CD4-positive, alpha-beta T cell treated with Interleukin-1 beta for 1 hour (primary cell): Measurements from ENCODE around the gene ZNF396.

ENCODE experiments used
- DNase-seq, 2 donors: peaks; one replicate each; pipeline ENCODE4 v3.0.0-alpha.2; 2020 to 2022

Gene ZNF396

DNA sequence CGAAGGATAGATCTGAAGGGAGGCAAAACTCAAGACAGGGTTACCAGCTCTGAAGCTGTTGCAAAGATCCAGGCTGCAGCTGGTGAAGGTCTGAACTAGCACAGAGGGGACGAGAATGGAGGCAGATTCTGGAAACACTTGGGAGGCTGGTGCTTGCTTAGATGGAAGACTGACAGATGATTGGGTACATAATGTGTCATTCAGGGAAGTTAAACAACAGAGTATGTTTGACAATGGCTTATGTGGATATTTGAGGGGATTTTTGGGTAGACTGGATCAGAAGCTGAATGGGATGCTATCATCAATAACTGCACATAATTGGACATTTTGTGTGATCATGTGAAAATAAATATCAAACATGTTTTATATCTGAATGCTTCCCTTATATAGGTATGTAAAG, 2.3 kb upstream of the ZNF396 start:
- no peak for DNase-seq

- no peak for DNase-seq
Observed at GRCh38 chr18:35378574-35378896, 1.4 kb upstream of the ZNF396 start.

DNA sequence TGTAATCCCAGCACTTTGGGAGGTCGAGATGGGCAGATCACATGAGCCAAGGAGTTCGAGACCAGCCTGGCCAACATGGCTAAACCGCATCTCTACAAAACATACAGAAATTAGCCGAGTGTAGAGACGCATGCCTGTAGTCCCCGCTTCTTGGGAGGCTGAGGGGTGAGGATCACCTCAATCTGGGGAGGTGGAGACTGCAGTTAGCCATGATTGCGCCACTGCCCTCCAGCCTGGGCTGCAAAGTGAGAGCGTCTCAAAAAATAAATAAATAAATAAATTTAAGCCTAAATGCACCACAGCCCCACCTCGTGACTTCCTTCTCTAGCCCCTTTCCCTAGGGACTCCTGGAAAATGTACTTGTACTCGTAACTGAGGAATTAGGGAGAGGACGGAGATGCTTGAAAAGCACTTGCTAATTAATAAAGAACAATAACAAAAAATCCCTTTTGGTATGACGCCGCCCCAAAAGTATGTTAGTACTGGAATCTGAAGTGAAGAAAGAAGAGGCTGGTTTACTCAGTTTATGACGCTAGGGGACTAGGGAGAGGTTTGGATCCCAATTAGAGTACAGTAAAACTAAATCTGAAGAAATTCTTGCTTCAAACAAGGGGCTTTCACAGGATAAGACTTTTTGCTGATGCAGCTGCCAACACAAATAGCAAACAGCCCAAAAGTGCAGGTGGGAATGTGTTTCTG, 887 bp upstream of the ZNF396 start:
- DNase-seq, result no peak

GRCh38 chr18:35376393-35376741, 770 bp downstream of the ZNF396 start:
- DNase-seq, result peak; percentile 16 to 40

DNA sequence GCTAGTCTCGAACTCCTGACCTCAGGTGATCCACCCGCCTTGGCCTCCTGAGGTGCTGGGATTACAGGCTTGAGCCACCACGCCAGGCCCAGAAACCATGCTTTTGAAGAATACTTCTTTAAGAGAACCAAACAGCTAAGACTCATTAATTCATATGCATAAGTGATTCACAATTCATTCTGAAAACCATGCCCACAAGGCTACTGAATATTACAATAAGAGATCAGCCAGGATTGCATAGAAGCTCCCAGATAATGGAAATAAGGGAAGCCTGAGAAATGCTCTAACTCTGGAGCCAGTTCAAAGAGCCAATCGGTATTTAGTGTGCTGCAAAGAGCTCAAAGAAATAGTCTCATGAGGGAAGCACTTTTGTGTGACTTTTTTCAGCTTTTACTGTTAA, 2.4 kb downstream of the ZNF396 start:
- DNase-seq, result no peak

DNA sequence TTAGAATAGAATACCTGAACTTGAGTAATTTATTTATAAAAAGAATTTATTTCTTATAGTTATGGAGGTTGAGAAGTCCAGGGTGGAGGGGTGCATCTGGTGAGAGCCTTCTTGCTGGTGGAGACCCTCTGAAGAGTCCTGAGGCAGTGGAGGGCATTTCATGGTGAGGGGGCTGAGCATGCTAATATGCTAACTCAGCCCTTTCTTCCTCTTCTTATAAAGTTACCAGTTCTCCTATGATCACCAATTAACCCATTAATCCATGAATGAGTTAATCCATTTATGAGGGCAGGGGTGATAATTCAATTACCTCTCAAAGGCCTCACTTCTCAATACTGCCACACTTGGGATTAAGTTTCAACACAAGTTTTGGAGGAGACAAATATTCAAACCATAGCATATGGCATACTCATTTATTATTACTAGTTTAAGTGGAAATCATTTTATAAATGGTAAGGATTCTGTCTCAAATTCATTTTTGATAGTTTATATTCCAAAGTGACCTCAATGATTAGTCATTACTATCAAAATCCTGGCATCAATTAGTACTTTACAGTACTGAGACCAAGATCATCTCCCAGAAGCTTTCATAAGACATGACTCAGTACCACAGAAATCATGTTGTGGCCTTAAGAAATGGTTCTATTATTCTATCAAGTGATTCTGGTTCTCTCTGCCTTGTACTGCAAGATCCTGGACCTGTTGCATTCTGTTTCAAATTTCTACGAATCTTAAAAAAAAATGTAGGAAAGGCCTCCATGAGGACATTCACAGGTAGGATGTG, 5.5 kb downstream of the ZNF396 start:
- DNase-seq, result no peak

DNA sequence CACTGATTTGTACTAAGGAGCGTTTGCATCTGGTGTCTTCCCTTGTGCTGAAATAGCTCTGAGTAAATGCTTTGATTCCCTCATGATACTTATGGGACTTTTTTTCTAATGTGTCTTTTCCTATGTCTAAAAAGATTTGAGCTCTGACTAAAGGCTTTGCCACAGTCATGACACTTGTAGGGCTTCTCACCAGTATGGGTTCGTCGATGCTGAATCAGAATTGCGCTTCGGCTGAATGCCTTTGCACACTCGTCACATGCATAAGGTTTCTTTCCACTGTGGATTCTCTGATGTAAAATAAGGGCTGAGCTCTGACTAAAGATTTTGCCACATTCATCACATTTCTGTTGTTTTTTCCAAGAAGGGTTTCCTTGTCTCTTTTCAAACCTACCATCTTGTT, 8.0 kb downstream of the ZNF396 start:
- no peak for DNase-seq

DNA sequence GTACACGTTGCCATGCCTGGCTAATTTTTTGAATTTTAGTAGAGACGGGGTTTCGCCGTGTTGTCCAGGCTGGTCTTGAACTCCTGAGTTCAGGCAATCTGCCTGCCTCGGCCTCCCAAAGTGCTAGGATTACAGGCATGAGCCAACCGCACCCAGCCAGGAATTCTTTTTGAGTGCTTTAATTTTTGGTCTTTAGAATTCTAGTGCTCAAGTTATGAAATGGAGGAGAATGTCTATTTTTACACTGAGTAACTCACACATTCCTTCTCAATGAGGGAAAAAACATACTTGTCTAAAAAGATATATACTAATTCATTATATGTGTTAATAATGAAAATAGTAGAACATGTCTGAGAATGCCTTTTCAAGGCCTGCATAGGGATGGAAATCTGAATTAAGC, 8.5 kb downstream of the ZNF396 start:
- no peak for DNase-seq

GRCh38 chr18:35362531-35362930, 14.6 kb downstream of the ZNF396 start:
- DNase-seq, result no peak

DNA sequence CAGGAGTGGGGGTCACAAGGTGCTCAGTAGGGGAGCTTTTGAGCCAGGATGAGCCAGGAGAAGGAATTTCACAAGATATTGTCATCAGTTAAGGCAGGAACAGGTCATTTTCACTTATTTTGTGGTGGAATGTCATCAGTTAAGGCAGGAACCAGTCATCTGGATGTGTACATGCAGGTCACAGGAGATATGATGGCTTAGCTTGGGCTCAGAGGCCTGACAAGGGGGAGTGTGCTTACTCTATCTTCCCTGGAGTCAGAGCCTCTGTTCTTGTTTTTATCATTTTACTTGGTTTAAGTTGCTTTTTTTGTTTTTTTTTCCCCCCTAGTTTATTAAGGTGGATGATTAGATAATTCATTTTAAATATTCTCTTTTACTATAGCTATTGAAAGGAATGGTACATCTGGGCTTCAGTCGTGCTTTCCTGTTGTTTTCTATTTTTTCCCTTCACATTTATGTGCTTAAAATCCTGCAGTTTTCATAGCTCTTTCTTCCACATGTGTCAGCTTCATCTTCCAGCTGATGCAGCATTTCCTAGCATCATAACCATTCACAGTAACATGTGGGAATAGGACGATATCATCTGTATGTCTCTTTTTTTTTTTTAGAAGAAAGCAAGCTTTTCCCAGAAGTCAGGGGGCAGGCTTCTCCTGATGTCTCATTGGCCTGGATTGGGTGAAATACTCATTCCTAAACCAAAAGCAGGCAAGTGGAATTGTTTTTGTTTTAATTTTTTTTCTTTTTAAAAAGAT, 15.4 kb downstream of the ZNF396 start:
- no peak for DNase-seq

DNA sequence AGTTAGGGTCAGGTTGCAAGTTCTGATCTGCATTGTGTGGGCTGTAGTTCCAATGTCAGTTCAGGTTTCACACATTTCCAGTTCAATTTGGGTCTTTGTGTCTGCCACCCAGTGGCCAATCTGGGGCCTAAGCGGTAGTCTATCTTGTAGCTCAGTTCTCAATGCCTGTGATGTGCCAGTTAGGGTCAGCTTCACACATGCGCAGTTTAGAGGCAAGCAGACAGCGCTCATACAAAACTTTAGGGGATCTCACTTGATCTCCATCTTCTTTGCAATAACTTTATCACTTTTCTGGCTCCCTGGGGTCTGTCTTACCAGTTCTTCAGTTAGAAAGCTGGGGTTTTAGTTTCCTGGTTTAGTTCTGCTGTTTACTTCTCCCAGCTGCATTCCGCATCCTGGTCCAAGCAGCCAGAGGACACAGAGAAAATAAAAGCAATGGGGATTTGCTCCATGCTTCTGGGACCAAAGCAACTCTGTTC, 22.0 kb downstream of the ZNF396 start:
- peak; percentile 73 to 78 for DNase-seq

- no peak for DNase-seq
Observed at GRCh38 chr18:35352778-35353177, 24.4 kb downstream of the ZNF396 start.

- no peak for DNase-seq
Observed at GRCh38 chr18:35352283-35352682, 24.9 kb downstream of the ZNF396 start.

DNA sequence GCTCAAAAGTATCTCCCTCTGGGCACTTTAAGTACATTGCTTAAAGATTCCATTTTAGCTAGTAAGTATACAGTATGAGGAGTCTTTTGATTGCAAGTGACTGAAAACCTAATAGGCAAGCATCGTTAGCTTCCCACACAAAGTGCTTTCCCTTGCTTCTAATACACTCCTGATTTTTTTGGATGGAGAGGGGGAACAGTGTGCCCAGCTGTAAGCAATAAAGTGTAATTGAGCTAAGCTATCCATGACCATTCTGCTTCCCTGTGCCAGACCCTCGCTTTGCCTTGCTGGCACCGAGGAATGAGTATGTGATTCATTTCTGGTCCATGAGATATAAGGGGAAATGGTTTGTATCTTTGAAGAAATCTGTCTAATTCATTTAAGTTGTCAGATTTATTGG, 29.1 kb downstream of the ZNF396 start:
- no peak for DNase-seq

DNA sequence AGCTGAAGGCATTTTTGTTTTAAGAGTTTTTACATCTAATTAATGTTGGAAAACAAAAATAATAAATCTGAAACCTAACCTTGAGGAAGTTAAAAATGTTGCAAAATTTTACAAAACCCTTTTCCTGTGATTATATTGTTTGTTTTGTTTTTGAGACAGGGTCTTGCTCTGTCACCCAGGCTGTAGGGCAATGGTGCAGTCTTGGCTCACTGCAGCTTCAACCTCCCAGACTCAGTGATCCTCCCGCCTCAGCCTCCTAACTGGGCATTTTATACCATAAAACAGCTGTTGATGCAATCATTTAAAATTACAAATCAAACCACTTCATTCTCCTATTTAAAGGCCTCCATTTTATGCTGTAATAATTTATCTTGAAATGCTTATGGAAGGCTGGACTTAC, 31.2 kb downstream of the ZNF396 start:
- DNase-seq, result no peak

DNA sequence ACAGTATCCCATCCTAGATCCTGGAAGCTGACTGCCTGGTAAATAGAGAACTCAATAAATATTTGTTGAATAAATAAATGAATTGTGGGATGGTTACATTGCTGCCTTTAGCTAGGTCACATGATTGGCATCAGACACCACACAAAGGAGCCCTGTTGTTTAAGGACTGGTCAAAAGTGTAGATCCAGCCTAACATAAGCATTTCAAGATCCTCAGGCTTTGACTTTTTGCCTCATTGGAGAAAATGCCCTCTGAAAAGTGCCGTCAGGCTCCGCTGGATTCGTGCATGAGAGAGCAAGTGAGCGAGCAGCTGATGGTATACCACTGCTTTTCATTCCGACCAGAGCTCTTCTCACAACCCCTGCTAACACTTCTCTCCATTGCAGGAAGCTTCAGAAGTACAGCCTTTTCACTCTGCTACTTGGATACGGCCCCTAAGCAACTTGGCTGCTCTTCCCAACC, 31.6 kb downstream of the ZNF396 start:
- no peak for DNase-seq

- no peak for DNase-seq
Observed at GRCh38 chr18:35344736-35345459, 32.2 kb downstream of the ZNF396 start.

GRCh38 chr18:35343936-35344735, 33.0 kb downstream of the ZNF396 start, which contains the start of gene ZNF24:
TSS of gene ZNF24 (minus strand) at chr18:35344420. CDS start at chr18:35340650, 3,770 bp downstream.
- DNase-seq, result peak; percentile 94

DNA sequence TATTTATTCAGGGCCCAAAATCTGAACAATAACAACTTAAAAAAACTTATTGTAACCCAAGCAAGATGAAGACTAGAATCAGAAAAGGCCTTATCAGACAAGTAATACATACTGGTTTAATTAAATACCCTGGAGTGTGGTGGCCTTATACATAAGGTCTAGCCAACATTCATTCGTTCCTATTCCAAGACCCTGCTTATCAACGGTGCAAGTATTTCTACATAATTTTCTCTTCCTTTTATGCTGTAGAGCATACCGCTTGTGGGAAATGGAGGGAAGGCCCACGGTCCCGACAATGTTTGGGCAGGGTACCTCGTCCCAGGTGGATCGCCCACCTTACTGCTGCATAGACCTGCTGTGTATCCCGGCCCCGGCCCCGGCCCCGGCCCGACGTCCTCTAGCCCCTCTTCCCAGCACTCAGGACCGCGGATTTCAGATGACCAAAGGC, 33.6 kb downstream of the ZNF396 start:
- DNase-seq, result no peak

GRCh38 chr18:35337286-35337685, 39.9 kb downstream of the ZNF396 start:
- no peak for DNase-seq

- no peak for DNase-seq
Observed at GRCh38 chr18:35335866-35336265, 41.3 kb downstream of the ZNF396 start.

GRCh38 chr18:35334821-35335220, 42.3 kb downstream of the ZNF396 start:
- DNase-seq, result no peak
